PC-3 (cell line): ENCODE data around the gene MADCAM1. TPM values are rescaled to one million over a fixed set of nuclear protein-coding genes. Genes with fewer than 3 reads are reported as not detected.

Experiments
- ATAC-seq: fragments of 200-7000 bp; cut with Tn5 transposase; 2 replicates; pipeline ENCODE4 v1.9.1; 2020; ENCODE audit warnings: mild to moderate bottlenecking, moderate library complexity
- BruUV-seq: library from RNA; stranded (reverse); fragments of 400-500 nt; replicated peaks from 2 replicates; lab custom pipeline; 2021; lab: Mats Ljungman, UMichigan
- CTCF ChIA-PET: fragments of 300-600 bp; sonication (Branson Sonifier 250); formaldehyde crosslinking; loops from one replicate; lab custom pipeline; 2022; ENCODE audit warnings: antibody characterized with exemption; lab: Charles Lee
- POLR2A ChIA-PET: fragments of 300-600 bp; sonication (Branson Sonifier 250); formaldehyde crosslinking; loops from one replicate; lab custom pipeline; 2022; ENCODE audit warnings: antibody characterized with exemption; ENCODE audit not compliant: unreplicated experiment; lab: Charles Lee
- DNase-seq: peaks from one replicate; pipeline ENCODE4 v3.0.0-alpha.2; 2015
- H2AFZ ChIP-seq: fragments of 300-600 bp; sonication (generic); 2 replicates; pipeline ENCODE4 v1.6.0; 2016; ENCODE audit warnings: antibody characterized with exemption, low read length
- H3F3A ChIP-seq: fragments of 300-600 bp; sonication (generic); one replicate; pipeline ENCODE4 v1.6.0; 2017; ENCODE audit warnings: antibody characterized with exemption, low read length, control low read depth, mild to moderate bottlenecking; ENCODE audit not compliant: unreplicated experiment
- H3K27ac ChIP-seq: fragments of 300-600 bp; sonication (generic); 2 replicates; pipeline ENCODE4 v1.5.1; 2016; ENCODE audit warnings: mild to moderate bottlenecking, low read length
- H3K27me3 ChIP-seq: fragments of 300-600 bp; sonication (generic); 2 replicates; pipeline ENCODE4 v1.6.1; 2016; ENCODE audit warnings: low read length, mixed read lengths
- H3K36me3 ChIP-seq: fragments of 300-600 bp; sonication (generic); 2 replicates; pipeline ENCODE4 v1.6.1; 2016; ENCODE audit warnings: low read depth, mixed run types, low read length, mixed read lengths
- H3K4me1 ChIP-seq: fragments of 300-600 bp; sonication (generic); 2 replicates; pipeline ENCODE4 v1.5.1; 2016; ENCODE audit warnings: low read length; ENCODE audit not compliant: insufficient read depth
- H3K4me2 ChIP-seq: fragments of 300-600 bp; sonication (generic); 2 replicates; pipeline ENCODE4 v1.6.0; 2016; ENCODE audit warnings: low read length
- H3K4me3 ChIP-seq: fragments of 300-600 bp; sonication (generic); 2 replicates; pipeline ENCODE4 v1.5.1; 2016; ENCODE audit warnings: mild to moderate bottlenecking, low read length, mixed read lengths
- H3K79me2 ChIP-seq: fragments of 300-600 bp; sonication (generic); 2 replicates; pipeline ENCODE4 v1.6.1; 2017; ENCODE audit warnings: low read length, mixed read lengths
- H3K9ac ChIP-seq: fragments of 300-600 bp; sonication (generic); 2 replicates; pipeline ENCODE4 v1.6.0; 2016; ENCODE audit warnings: mild to moderate bottlenecking, low read length
- H3K9me2 ChIP-seq: fragments of 300-600 bp; sonication (generic); replicated peaks from 2 replicates; pipeline ENCODE4 v1.6.1; 2016; ENCODE audit warnings: mixed run types, low read length, mixed read lengths
- H3K9me3 ChIP-seq: fragments of 300-600 bp; sonication (generic); 2 replicates; pipeline ENCODE4 v1.6.1; 2016; ENCODE audit warnings: low read length, mixed read lengths
- H4K20me1 ChIP-seq: fragments of 300-600 bp; sonication (generic); 2 replicates; pipeline ENCODE4 v1.6.1; 2016; ENCODE audit warnings: low read length, mixed read lengths
- CTCF ChIP-seq: fragments of 300-600 bp; sonication (generic); conservative IDR thresholded peaks from 2 replicates; pipeline ENCODE4 v1.5.1; 2017; ENCODE audit warnings: antibody characterized with exemption, low read depth, mild to moderate bottlenecking, low read length
- EZH2 ChIP-seq: fragments of 300-600 bp; sonication (generic); IDR thresholded peaks from one replicate; pipeline ENCODE4 v1.6.1; 2017; ENCODE audit warnings: antibody characterized with exemption, mild to moderate bottlenecking, low read length; ENCODE audit not compliant: unreplicated experiment
- EZH2phosphoT487 ChIP-seq: fragments of 300-600 bp; sonication (generic); IDR thresholded peaks from 2 replicates; pipeline ENCODE4 v1.6.1; 2018; ENCODE audit warnings: mild to moderate bottlenecking, antibody characterized with exemption, low read length, borderline replicate concordance
- intact Hi-C: fragments of 100-400 bp; cut with micrococcal nuclease; formaldehyde crosslinking; loops from 2 replicates; pipeline ENCODE4 v1.9.0; 2023
- total RNA-seq: library from RNA; depleted of rRNA; stranded (reverse); fragments of >200 nt; gene quantifications from 2 replicates; pipeline ENCODE4 v1.2.3, GENCODE V29; 2014

Gene MADCAM1
- total RNA-seq, 1 experiment from 2014 or later: 0.11 TPM

GRCh38 chr19:535017-535835, 38.9 kb downstream of the MADCAM1 start:
- Histone ChIP-seq H2AFZ (no peak overlapping the region), H3K4me2 (peak overlapping the region; percentile 46), H3K9ac (no peak overlapping the region), H3F3A (no peaks in the 10 kb centered on the region), H3K4me3 (no peak overlapping the region), H3K27ac (no peak overlapping the region), H3K79me2 (peaks cover 42% of the 10 kb centered on the region), H3K36me3 (0 out of 2 replicates have a peak, but pooled peaks cover 11% of the 10 kb centered on the region), H3K27me3 (no peaks in the 10 kb centered on the region), H3K9me2 (no peaks in the 10 kb centered on the region), H3K9me3 (no peaks in the 10 kb centered on the region), H3K4me1 (peaks cover 22% of the 10 kb centered on the region), H4K20me1 (peaks cover 20% of the 10 kb centered on the region)
- BruUV-seq: no TSS peak
- TF ChIP-seq EZH2phosphoT487: no peak
- 0 out of 2 replicates have a peak, but pooled peaks have one; percentile 15 for TF ChIP-seq CTCF
- CTCF ChIA-PET: interaction anchor here (0.6 to 0.9 kb wide), 3 partner anchors 13 to 162 kb away, joined by 3 to 4 read pairs (median 3); no protein-coding TSS in a partner anchor
- POLR2A ChIA-PET: no interaction called here
- DNase-seq (peak; percentile 42), ATAC-seq (peak; percentile 48)
- intact Hi-C loops: no loop called here

GRCh38 chr19:536031-536880, 40.0 kb downstream of the MADCAM1 start:
- POLR2A ChIA-PET: no interaction called here
- H3K27ac ChIP-seq: no peak overlapping the region
- ATAC-seq: no peak
- intact Hi-C loops: no loop called here
- no peaks in the 10 kb centered on the region for H3K9me2 ChIP-seq
- peaks cover 42% of the 10 kb centered on the region for H3K79me2 ChIP-seq
- TF ChIP-seq EZH2: no peak
- no peak for TF ChIP-seq CTCF
- H4K20me1 ChIP-seq: peaks cover 20% of the 10 kb centered on the region
- H2AFZ ChIP-seq: no peak overlapping the region
- H3F3A ChIP-seq: no peaks in the 10 kb centered on the region
- H3K9me3 ChIP-seq: no peaks in the 10 kb centered on the region
- no peak overlapping the region for H3K4me3 ChIP-seq
- no peaks in the 10 kb centered on the region for H3K27me3 ChIP-seq
- 0 out of 2 replicates have a peak, but pooled peaks cover 11% of the 10 kb centered on the region for H3K36me3 ChIP-seq
- H3K9ac ChIP-seq: no peak overlapping the region
- no TSS peak for BruUV-seq
- no peak for DNase-seq
- H3K4me2 ChIP-seq: no peak overlapping the region
- CTCF ChIA-PET: interaction anchor here (0.6 kb wide), 1 partner anchor 163 kb away, joined by 3 read pairs; no protein-coding TSS in a partner anchor
- H3K4me1 ChIP-seq: peaks cover 22% of the 10 kb centered on the region
